IPS-18a (cell line): ENCODE measurements around the gene ANKDD1B.

Source experiments
- H3K27ac ChIP-seq: one replicate; pipeline ENCODE4 v1.5.1; 2013; ENCODE audit warnings: low read length
- H3K27me3 ChIP-seq: one replicate; pipeline ENCODE4 v1.6.1; 2013; ENCODE audit warnings: mild to moderate bottlenecking, low read length; ENCODE audit not compliant: control insufficient read depth, insufficient read depth
- H3K36me3 ChIP-seq: one replicate; pipeline ENCODE4 v1.6.1; 2013; ENCODE audit warnings: low read depth, low read length; ENCODE audit not compliant: control insufficient read depth
- H3K4me1 ChIP-seq: one replicate; pipeline ENCODE4 v1.6.1; 2013; ENCODE audit warnings: low read depth, low read length; ENCODE audit not compliant: control insufficient read depth
- H3K4me3 ChIP-seq: one replicate; pipeline ENCODE4 v1.5.1; 2013; ENCODE audit warnings: low read length
- H3K9ac ChIP-seq: one replicate; pipeline ENCODE4 v1.6.1; 2013; ENCODE audit warnings: mild to moderate bottlenecking, low read length, moderate library complexity
- H3K9me3 ChIP-seq: one replicate; pipeline ENCODE4 v1.6.1; 2013; ENCODE audit warnings: low read depth, low read length; ENCODE audit not compliant: control insufficient read depth

ANKDD1B gene

GRCh38 chr5:75640395-75640794, 29.1 kb downstream of the ANKDD1B start:
- no peaks in the 10 kb centered on the region for H3K27me3 ChIP-seq
- no peaks in the 10 kb centered on the region for H3K9me3 ChIP-seq
- no peak overlapping the region for H3K9ac ChIP-seq
- H3K36me3 ChIP-seq, result no peaks in the 10 kb centered on the region
- H3K4me3 ChIP-seq, result no peak overlapping the region
- H3K4me1 ChIP-seq, result no peaks in the 10 kb centered on the region
- H3K27ac ChIP-seq, result no peak overlapping the region

GRCh38 chr5:75640826-75641225, 29.6 kb downstream of the ANKDD1B start:
- no peak overlapping the region for H3K27ac ChIP-seq
- no peaks in the 10 kb centered on the region for H3K9me3 ChIP-seq
- no peak overlapping the region for H3K9ac ChIP-seq
- no peaks in the 10 kb centered on the region for H3K4me1 ChIP-seq
- H3K36me3 ChIP-seq, result no peaks in the 10 kb centered on the region
- H3K4me3 ChIP-seq, result no peak overlapping the region
- no peaks in the 10 kb centered on the region for H3K27me3 ChIP-seq

- H3K4me1 ChIP-seq, result no peaks in the 10 kb centered on the region
Observed at GRCh38 chr5:75648712-75649111, 37.5 kb downstream of the ANKDD1B start.

GRCh38 chr5:75651575-75652238, 40.5 kb downstream of the ANKDD1B start:
- Histone ChIP-seq H3K9ac (no peak overlapping the region), H3K27me3 (no peaks in the 10 kb centered on the region), H3K27ac (no peak overlapping the region), H3K4me1 (peaks cover 8% of the 10 kb centered on the region), H3K4me3 (no peak overlapping the region), H3K36me3 (no peaks in the 10 kb centered on the region), H3K9me3 (no peaks in the 10 kb centered on the region)

More at GRCh38 chr5:75648712-75649111, 37.5 kb downstream of the ANKDD1B start:
- Histone ChIP-seq H3K9me3 (no peaks in the 10 kb centered on the region), H3K4me3 (no peak overlapping the region), H3K27me3 (no peaks in the 10 kb centered on the region), H3K9ac (no peak overlapping the region), H3K36me3 (no peaks in the 10 kb centered on the region), H3K27ac (no peak overlapping the region)

GRCh38 chr5:75653521-75653920, 42.3 kb downstream of the ANKDD1B start:
- Histone ChIP-seq H3K9me3 (no peaks in the 10 kb centered on the region), H3K9ac (no peak overlapping the region), H3K4me1 (peaks cover 8% of the 10 kb centered on the region)

GRCh38 chr5:75654693-75655295, 43.5 kb downstream of the ANKDD1B start:
- Histone ChIP-seq H3K4me1 (peaks cover 8% of the 10 kb centered on the region), H3K9me3 (no peaks in the 10 kb centered on the region), H3K27me3 (no peaks in the 10 kb centered on the region), H3K4me3 (no peak overlapping the region), H3K36me3 (no peaks in the 10 kb centered on the region), H3K27ac (no peak overlapping the region), H3K9ac (no peak overlapping the region)

More at GRCh38 chr5:75653521-75653920, 42.3 kb downstream of the ANKDD1B start:
- Histone ChIP-seq H3K27me3 (no peaks in the 10 kb centered on the region), H3K4me3 (no peak overlapping the region), H3K27ac (no peak overlapping the region), H3K36me3 (no peaks in the 10 kb centered on the region)

- Histone ChIP-seq H3K4me3 (no peak overlapping the region), H3K27ac (no peak overlapping the region), H3K9ac (no peak overlapping the region), H3K4me1 (peaks cover 8% of the 10 kb centered on the region), H3K27me3 (no peaks in the 10 kb centered on the region), H3K36me3 (no peaks in the 10 kb centered on the region), H3K9me3 (no peaks in the 10 kb centered on the region)
Observed at GRCh38 chr5:75656311-75657003, 45.2 kb downstream of the ANKDD1B start.

GRCh38 chr5:75659791-75660450, 48.7 kb downstream of the ANKDD1B start:
- H3K4me1 ChIP-seq, result peaks cover 10% of the 10 kb centered on the region
- H3K27ac ChIP-seq, result no peak overlapping the region
- H3K9ac ChIP-seq, result no peak overlapping the region
- H3K27me3 ChIP-seq, result no peaks in the 10 kb centered on the region
- H3K36me3 ChIP-seq, result no peaks in the 10 kb centered on the region
- no peak overlapping the region for H3K4me3 ChIP-seq
- H3K9me3 ChIP-seq, result no peaks in the 10 kb centered on the region

GRCh38 chr5:75660678-75661465, 49.6 kb downstream of the ANKDD1B start:
- Histone ChIP-seq H3K27me3 (no peaks in the 10 kb centered on the region), H3K36me3 (no peaks in the 10 kb centered on the region), H3K4me1 (peaks cover 10% of the 10 kb centered on the region), H3K4me3 (no peak overlapping the region), H3K9me3 (no peaks in the 10 kb centered on the region), H3K9ac (no peak overlapping the region), H3K27ac (no peak overlapping the region)

GRCh38 chr5:75662061-75662460, 50.8 kb downstream of the ANKDD1B start:
- Histone ChIP-seq H3K4me3 (no peak overlapping the region), H3K4me1 (peaks cover 3% of the 10 kb centered on the region), H3K9me3 (no peaks in the 10 kb centered on the region)

More at GRCh38 chr5:75662061-75662460, 50.8 kb downstream of the ANKDD1B start:
- Histone ChIP-seq H3K27me3 (no peaks in the 10 kb centered on the region), H3K36me3 (no peaks in the 10 kb centered on the region), H3K9ac (no peak overlapping the region), H3K27ac (no peak overlapping the region)
